Activated CD4-positive, alpha-beta T cell treated with anti-CD3 and anti-CD28 coated beads for 48 hours (primary cell): Measurements from ENCODE around the gene USP2.
"Not testable (repeated sequence)": the region's sequence is repeated elsewhere in the genome, so short reads cannot be mapped to it uniquely, and the experiment has no call there.

Source experiments
- DNase-seq: peaks from one replicate; pipeline ENCODE4 v3.0.0-alpha.2; 2020

USP2 gene

DNA sequence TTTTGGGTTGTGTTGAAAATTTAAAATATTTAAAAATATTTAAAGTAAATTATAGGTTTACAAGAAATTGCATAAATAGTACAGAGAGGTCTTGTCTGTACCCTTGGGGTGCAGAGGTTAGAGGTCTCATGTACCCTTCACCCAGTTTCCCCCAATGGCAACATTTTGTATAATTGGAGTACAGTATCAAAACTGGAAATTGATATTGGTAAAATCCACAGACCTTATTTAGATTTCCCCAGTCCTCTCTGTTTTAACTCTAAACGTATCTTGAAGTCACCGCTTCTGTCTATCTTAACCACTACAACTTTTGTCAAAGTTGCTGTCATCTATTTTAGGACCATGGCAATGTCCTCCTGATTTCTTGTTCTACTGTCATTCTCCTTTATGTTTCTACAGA, 30.6 kb upstream of the USP2 start:
- no peak for DNase-seq

DNA sequence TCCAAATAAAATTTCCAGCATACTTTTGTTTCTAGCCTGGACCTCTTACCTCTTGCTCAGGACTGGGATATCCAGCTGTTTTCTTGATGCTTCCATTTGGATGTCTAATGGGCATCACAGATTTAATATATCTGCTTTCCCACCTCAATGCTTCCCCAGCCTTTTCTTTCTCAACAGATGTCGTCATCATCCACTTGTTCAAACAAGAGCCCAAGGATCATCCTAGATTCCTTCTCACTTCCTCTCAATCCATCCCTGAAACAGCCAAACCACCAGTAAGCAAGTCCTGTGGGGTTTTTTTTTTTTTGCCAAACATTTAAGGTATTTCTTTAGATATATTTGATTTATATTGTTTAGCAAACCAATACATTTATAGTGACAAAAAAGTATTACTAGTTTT, 29.0 kb upstream of the USP2 start:
- no peak for DNase-seq

DNA sequence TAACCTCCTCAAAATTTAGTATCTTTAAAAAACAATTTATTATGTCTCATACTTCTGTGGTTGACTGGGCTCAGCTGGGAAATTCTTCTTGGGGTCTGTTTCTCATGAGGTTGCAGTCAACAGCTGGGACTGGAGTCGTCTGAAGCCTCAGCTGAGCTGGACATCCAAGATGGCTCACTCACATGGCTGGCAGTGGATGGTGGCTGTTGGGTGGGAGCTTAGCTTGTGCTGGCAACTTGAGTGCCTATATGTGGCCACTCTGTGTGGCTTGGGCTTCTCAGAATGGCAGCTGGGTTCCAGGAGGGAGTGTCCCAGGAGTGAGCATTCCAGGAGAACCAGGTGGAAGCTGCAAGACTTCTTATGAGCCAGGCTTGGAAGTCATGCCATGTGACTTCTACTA, 28.2 kb upstream of the USP2 start:
- DNase-seq: no peak

DNA sequence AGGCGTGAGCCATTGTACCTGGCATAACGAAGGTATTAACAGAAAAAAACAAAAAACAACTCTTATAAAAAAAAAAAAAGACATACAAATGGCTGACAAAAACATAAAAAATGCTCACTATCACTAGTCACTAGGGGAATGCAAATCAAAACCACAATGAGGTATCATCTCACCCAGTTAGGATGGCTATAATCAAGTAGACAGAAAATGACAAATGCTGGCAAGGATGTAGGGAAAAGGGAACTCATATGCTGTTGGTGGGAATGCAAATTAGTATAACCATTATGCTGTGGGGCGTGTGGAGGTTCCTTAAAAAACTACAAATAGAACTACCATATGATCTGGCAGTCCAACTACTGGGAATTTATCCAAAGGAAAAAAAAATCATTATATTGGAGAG, 24.5 kb upstream of the USP2 start:
- DNase-seq: no peak

DNA sequence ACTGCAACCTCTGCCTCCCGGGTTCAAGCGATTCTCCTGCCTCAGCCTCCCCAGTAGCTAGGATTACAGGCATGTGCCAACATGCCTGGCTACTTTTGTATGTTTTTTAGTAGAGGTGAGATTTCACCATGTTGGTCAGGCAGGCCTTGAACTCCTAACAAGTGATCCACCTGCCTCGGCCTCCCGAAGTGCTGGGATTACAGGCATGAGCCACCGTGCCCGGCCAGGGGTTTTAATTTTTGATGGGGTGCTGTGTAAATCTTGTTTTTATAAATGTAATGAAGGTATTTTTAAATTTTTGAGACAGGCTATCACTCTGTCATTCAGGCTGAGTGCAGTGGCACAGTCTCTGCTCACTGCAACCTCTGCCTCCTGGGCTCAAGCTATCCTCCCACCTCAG, 24.0 kb upstream of the USP2 start:
- not testable (repeated sequence) for DNase-seq

DNA sequence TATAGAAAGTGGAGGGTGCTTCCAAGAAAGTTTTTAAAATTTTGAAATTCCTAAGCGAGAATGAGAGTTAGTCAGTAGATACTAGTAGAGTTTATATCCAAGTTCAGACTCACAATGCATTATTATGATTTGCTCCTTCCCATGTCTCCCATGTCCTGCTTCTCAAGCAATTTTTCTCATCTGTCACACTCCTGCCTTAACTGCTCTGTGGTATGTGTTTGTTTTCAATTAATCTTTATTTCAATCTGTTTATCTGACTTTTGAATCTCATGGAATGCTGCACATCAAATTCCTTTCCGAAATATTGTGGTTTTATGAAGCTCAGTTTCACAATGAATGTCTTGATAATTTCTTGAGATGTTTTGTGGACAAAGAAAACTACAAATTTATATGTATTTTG, 23.4 kb upstream of the USP2 start:
- no peak for DNase-seq

DNA sequence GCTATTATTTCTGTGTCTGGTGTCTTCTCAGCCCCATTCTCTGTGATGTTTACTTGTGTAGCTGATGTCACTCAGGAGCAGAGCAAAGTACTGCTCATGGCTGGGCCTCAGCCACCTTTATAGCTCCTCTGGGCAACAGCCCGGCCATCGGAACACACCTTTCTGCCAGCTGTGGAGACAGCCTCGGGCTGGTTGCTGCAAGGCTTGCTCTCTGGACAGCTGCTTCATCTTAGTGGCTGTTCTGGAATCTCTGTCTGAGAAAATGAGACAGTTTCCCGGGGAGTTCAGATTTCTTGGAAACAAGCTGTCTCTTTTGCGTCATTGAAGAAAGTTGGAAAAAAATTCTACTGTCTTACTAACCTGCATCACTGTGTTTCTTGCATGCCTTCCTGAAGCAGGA, 21.5 kb upstream of the USP2 start:
- no peak for DNase-seq

DNA sequence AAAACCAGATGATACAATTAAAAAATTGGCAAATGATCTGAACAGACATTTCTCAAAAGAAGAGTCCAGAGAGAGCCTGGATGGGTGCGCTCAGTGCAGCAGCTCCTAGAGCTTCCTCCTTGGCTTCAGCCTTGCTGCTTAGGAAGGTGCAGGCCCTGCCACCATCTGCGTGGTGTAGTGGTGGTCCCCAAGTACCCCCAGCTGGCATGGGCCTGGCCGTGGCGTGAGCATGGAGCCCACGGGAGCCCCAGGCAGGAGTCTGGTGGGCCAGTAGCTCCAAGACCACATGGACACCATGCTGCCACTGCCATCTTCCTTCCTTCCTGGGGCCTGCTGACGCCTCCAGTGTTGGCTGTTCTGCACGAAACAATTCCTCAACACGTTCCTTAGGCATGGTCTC, 21.0 kb upstream of the USP2 start:
- DNase-seq: no peak

DNA sequence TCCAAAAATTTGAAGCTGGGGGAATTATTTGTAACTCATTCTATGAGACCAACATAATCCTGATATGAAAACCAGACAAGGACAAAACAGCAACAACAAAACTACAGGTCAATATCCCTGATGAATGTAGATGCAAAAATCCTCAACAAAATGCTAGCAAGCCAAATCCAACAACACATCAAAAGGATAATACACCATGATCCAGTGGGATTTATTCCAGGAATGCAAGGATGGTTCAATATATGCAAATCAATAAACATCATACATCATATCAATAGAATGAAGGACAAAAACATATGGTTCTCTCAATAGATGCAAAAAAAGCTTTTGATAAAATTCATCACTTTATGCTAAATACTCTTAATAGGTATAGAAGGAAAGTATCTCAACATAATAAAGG, 19.4 kb upstream of the USP2 start:
- no peak for DNase-seq

DNA sequence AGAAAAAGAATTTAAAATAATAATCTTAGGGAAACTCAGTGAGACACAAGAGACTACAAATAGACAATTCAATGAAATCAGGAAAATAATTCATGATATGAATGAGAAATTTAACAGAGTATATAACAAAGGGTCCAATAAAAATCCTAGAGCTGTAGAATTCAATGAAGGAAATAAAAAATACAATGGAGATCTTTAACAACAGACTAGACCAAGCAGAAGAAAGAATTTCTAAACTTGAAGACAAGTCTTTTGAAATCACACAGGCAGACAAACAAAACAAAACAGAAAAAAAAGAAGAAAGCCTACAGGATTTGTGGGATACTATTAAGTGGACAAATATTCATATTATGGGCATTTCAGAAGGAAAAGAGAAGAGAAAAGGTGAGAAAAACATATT, 16.2 kb upstream of the USP2 start:
- DNase-seq: no peak

DNA sequence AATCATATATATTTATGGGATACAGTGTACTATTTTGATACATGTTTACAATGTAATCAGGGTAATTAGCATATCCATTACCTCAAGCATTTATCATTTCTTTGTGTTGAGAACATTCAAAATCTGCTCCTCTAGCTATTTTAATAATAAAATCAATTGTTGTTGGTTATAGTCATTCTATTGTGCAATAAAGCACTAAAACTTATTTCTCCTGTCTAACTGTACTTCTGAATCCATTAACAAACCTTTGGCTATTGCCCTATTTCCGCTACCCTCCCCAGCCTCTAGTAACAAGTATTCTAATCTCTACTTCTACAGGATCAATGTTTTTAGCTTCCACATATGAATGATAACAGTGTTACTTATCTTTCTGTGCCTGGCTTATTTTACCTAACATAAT, 15.3 kb upstream of the USP2 start:
- no peak for DNase-seq

DNA sequence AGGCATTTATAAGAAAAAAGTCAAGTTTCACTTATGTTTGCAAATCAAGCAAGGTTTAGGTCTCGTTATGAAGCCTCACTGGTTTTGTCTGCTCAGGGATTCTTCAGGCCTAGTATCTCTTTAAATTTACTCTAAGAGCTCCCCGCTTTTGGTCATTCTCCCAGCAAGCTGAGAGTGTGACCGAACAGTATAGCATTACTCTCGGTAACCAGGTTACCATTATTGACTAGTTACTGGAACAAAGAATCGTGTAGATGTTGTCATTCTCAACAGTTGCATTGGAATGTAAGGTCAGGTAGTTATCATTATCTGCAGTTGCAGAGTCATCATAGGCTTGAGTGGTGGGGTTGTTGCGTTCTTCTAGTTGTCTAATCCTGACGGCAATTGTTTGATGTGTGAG, 9.8 kb upstream of the USP2 start:
- DNase-seq: no peak

DNA sequence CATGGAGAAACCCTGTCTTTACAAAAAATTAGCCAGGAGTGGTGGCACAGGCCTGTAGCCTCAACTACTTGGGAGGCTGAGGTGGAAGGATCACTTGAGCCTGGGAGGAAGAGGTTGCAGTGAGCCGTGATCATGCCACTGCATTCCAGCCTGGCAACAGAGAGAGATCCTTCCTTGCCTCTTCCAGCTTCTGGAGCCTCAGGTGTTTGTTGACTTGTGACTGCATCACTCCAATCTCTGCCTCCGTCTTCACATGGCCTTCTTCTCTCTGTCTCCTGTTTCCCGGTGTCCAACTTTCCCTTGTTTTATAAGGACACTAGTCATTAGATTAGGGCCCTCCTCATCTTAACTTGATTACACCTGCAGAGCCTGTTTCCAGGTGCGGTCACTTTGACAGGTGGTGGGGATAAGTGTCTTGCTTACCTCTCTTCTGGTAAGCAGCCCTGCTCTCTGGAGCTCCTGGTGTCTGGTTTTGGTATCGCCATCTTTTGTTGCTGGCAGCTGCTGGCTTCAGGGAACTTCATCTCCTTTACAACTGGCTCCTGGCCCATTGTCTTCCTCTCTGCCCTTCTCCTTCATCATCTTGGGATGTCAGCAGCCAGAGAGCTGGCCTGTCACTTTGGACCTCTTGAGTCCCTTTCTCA, 8.2 kb upstream of the USP2 start:
- DNase-seq: peak; percentile 42

DNA sequence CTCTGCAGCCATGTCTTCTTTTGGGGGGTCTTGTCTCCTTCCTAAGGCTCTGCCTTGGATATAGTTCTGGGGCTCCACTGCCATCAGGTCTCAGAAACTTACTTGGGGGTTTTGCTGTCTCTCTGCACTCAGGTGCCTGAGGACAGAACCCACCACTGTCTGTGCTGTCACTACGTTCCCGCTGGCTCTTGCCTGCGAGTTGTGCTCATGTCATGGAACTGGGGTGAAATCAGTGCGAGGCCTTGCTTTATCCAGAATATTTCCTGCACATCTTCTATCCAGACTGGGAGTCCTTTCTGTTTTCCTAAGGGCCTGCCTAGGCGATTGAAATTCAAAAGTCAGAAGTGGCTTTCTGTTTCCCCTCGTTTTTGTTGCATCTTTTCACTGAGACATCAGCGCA, 6.6 kb upstream of the USP2 start:
- no peak for DNase-seq

DNA sequence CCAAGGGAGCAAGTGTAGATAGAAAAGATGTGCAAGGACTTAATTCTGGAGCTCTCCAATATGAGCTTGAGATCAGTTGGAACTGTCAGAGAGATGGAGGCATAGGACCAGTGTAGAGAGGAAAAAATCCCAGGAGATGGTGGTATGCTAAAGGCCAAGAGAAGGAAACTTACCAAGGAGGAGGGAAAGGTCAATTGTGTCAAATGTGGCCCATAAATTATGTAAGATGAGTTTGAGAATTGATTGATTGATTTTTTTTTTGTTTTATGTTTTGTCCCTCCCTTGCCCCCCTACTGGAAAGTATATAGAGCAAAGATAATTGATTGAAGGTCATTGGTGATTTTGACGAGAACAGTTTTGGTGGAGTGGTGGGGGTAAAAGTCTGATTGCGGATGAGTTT, 2.8 kb upstream of the USP2 start:
- DNase-seq: no peak

DNA sequence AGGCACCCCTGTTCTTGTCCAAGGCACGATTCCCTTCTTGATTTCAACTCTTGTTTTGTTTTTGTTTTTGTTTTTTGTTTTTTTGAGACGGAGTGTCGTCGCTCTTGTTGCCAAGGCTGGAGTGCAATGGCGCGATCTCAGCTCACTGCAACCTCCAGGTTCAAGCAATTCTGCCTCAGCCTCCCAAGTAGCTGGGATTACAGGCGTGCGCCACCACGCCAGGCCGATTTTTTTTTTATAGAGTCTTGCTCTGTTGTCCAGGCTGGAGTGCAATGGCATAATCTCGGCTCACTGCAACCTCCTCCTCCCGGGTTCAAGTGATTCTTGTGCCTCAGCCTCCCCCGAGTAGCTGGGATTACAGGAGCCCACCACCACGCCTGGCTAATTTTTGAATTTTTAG, 1.0 kb upstream of the USP2 start:
- not testable (repeated sequence) for DNase-seq

DNA sequence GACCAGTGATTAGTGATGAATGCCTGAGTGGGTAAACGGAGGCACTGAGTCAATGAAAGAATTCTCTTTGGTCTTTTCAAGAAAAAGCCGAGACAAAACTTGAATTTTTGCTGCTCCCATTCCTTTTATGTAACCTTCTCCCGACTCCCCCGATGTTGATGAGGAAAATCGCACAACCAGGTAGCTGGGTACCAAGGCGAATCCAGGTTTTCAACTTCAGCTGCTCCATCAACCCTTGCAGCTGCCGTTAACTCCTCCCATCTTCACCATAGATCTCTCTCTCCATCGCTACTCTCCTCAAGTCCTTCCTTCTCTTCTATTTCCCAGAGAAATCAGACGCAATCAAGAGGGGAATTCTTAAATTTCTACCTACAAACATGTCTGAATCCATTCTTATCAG, 611 bp upstream of the USP2 start:
- DNase-seq: no peak

DNA sequence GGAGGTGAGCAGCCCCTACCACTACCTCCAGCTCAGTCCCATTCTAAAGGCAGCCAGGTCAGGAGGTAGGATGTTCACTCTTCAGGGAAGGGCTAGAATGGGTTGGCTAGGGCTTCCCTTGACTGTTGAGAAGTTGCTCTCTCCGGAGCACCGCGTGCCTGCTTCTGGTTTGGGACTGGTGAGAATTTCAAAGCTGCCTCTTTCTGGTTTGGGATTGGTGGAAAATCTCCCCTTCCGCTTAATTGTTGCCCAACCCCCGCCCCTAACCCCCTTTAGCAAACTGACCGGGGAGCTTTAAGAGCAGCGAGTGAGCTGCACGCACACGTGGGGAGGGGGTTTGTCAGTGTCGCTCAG, 686 bp downstream of the USP2 start:
- DNase-seq: no peak

DNA sequence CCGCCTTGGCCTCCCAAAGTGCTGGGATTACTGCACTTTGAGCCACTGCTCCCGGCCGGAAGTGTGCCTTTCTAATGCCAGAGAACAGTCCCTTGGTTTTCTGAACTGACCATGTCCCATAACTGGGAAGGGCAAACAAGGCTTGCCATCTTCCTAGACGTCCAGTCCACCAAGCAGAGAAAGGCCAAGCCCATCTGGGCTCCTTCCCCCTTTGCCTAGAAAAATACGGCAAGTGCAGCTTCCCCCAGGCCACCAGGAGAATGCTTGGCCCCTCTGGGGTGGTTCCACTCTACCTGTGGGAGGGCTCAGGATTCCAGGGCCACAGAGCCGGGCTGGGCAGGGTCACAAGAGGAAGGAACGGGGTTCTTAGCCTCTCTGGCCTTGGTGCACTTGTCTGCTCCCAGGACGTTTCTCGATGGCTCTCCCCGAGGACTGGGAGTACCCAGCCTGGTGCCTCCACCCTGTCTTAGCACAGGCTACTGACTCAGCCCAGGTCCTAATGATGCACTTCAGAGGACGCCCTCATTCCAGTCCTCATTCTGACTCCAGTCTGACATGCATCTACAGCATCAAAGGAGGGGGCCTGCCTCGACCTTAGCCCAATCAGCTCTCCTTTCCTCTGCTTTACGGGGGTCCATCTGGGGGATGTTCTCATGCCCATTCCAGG, 1.2 kb downstream of the USP2 start:
- no peak for DNase-seq

DNA sequence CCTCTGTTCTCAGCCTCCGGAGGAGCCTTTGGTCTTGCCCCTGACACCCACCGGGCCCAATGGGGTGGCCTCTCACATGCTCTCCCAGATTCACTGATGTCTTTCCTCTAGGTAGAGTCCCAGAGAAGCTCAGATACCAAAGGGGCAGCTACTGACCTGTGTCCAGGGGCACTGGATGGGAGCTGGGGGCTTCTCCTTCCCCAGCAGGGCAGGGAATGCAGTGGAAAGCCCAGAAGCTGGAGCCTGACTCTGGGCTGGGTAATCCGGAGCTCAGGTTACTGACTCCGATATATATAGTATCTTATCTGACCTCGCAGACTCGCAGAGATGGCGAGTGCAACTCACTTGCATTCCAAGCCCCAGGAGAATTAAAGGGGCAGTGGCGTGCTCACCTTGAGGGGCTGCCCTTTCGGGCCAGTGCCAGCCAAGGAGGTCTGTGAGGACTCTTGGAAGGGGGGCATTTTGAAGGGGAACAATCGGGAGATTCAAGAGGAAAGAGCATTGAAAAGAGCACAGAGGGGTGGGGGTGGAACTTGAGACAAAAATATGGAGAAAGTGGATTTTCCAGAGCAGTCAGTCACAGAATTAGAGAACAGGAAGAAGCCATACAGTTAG, 2.5 kb downstream of the USP2 start:
- DNase-seq: no peak

DNA sequence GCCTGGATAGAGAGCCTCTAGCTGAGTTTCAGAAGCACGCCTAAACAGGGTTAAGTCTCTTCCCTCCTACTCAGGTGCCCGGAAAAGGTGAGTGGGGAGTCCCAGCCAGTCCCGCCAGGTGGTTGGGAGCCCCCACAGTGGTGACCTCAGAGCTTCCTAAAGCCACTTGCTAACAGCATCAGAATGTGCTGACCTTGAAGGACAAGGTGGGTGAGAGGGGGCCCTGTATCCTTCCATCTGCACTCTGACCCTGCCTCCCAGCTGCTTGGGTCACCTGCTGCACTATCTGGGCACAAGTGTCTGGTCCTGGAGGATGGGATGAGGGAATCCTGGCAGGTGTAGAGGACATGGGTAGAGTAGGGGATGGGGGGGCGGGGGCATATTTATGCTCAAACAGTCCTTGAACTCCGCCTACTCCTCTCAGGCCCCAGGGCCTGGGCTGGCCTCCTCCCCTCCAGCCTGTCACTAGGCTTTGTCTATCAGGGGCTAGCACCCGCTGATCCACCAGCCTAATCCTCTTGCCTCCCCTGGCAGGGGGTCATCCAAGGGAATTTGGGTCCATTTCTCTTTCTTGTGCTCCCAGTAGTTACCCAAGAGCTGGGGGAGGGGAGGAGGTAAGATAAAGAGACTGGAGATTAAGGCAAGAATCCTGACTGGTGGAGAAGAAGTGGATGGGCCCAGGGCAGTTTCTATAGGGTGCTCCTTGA, 3.4 kb downstream of the USP2 start:
- DNase-seq: no peak

DNA sequence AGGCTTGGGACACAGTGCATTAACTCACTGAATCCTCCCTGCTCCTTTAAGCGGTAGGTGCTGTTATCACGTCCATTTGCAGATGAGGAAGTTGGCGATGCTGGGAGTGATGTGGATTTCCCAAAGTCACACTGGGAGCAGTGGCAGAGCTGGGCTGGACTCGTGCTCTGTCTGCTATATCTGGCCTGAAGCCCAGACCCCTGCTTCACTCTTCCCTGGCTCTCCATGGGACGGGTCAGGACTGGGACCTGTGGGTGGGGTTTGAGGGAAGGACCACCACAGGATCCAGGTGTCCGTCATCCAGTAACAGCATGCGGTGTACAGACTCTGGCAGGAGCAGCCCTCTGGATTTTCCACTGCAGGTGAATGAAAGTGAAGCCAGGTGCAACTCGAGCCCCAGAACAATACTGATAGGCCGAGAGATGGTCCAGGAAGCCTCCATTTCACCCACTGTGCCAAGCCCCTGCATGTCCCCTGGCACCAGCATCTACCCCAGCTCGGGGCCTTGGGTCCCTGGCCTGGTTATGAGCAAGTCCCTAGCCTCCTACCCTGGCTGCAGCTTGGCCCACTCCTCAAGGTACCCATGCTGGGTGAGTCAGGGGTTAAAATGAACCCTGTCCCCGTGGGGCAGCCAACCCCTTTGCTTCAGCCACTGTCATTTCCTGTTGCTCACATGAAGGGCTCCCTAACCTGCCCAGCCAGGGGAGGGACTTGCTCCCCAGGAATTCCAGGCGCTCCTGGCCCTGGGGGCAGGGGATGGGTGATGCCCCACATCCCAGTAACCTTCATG, 4.2 kb downstream of the USP2 start:
- no peak for DNase-seq

DNA sequence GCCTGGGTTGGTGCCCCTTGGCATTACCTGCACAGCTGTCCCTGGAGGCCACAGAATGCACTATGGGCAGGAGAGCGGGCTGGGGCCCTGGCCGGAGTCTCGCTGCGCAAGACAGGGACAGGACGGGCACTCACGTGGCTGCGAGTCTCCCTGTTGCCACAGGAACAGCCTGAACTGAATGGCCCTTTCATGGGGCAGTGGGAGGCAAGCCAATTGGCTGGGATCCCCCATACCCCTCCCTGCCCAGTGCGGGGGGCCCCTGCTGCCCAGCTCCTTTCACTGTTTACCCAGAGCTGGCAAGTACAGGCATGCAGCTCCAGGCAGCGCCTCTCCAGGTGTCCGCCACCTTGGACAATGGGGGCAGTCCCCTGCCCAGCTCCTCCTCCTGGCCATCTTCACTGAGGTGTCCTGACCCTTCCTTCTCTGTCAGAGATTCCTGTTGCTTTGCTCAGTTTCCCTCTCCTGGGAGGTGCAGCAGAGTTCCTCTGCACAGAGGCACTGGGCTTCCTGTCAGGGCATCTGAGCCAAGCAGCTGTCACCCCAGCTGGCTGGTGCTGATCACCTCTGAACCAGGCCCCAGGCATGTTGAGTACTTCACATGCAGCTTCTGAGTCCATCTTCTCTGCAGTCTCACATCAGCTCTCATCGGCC, 5.2 kb downstream of the USP2 start:
- no peak for DNase-seq
